Fibroblast of lung (primary cell): ENCODE measurements around the gene PPP1R9A.
A peak's percentile ranks its signal among the peaks of the same experiment; 100 is the strongest.

Experiments used
- CTCF ChIP-seq, 2 donors: IDR thresholded peaks in 1 of 2; conservative IDR thresholded peaks in 1 of 2; 1 replicate in 1 of 2; 2 replicates in 1 of 2; pipeline ENCODE4 v1.5.1; 2011 to 2012; ENCODE audit warnings: low read length in 2 of 2, control low read depth in 1 of 2, inconsistent platforms in 1 of 2, low read depth in 1 of 2, mild to moderate bottlenecking in 1 of 2
- EZH2 ChIP-seq: IDR thresholded peaks from 2 replicates; pipeline ENCODE4 v1.5.1; 2012; ENCODE audit warnings: low read length, control low read depth, mild to moderate bottlenecking; ENCODE audit errors: missing control alignments

- TF ChIP-seq CTCF (conservative IDR thresholded peaks at IDR 0.05 in 1 of 2, IDR thresholded peaks at IDR 0.05 in 1 of 2; ENCODE audit: low read depth in 1 of 2, low read length in 2 of 2) (peak; percentile 76 to 91), EZH2 (no peak)
These were observed 292.6 kb downstream of the PPP1R9A start for GRCh38 chr7:95199779-95200558.
